ENCODE data around the gene SLC1A3. TPM values are rescaled to one million over a fixed set of nuclear protein-coding genes. Genes with fewer than 3 reads are reported as not detected.
A peak's percentile ranks its signal among the peaks of the same experiment; 100 is the strongest.

Gene SLC1A3
- total RNA-seq, 1 donor from 2014 or later = 43.5 TPM

DNA sequence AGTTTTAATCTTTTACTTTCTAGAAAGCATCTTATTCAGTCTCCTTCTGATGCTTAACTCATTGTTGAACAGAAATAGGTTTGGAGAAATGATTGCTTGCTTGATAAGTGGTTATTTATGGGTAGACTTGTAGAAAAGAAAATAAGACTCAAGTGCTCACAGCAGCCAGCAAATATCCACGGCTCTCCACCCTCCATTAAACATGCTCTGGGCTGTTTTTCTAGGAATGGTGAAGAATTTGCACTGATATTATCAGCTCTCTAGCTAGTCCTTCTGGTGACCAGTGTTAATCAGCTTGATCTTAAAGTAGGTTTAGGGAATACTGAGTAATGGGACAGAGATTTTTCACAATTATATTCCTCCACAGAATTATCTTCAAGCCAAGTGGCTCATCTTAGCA, 60.6 kb downstream of the SLC1A3 start:
- Histone ChIP-seq H3K36me3 (no peaks in the 10 kb centered on the region), H3K4me3 (no peak overlapping the region), H3K4me1 (no peaks in the 10 kb centered on the region), H3K27ac (no peak overlapping the region), H3K27me3 (no peaks in the 10 kb centered on the region), H3K9me3 (no peaks in the 10 kb centered on the region)
- ATAC-seq (no peak), DNase-seq (no peak)
- intact Hi-C loops (cut with DNase I) = no loop called here
- TF ChIP-seq CTCF (IDR thresholded peaks at IDR 0.05) = no peak

- DNase-seq (no peak), ATAC-seq (peak; percentile 39)
- no peak for TF ChIP-seq CTCF (IDR thresholded peaks at IDR 0.05)
- Histone ChIP-seq H3K27me3 (no peaks in the 10 kb centered on the region), H3K4me1 (no peaks in the 10 kb centered on the region), H3K9me3 (no peaks in the 10 kb centered on the region), H3K27ac (no peak overlapping the region), H3K4me3 (no peak overlapping the region), H3K36me3 (no peaks in the 10 kb centered on the region)
- intact Hi-C loops (cut with DNase I) = no loop called here
These were observed 61.4 kb downstream of the SLC1A3 start for GRCh38 chr5:36667824-36668223.

DNA sequence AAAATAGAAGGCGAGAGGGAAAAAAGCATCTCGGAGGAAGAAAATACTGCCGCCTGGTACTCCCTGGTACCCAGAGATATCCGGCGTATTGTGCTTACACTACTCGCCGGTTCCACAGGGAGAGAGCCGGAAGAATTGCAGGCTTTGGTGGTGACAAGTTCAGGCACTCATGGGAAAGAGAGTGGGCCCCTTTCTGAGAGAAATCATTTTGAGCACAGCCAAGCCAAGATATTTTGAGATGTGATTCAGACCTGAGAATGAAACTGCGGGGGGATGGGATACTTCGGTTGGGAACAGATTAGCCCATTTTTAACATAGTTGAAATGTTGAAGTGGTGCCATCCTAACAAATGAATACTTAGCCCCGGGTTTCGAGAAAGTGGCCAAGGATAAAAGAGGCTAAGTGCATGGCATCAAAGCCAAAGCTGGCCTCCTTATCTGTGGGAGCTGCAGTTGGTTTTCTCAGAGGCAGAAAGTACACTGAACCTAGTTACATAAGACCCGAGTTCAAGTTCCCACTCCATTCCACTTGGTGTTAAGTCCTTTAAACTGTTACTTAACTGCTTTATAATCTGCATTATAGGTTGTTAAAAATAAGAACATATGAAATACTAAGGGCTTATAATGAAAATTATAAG, 62.7 kb downstream of the SLC1A3 start:
- intact Hi-C loops (cut with DNase I) = no loop called here

DNA sequence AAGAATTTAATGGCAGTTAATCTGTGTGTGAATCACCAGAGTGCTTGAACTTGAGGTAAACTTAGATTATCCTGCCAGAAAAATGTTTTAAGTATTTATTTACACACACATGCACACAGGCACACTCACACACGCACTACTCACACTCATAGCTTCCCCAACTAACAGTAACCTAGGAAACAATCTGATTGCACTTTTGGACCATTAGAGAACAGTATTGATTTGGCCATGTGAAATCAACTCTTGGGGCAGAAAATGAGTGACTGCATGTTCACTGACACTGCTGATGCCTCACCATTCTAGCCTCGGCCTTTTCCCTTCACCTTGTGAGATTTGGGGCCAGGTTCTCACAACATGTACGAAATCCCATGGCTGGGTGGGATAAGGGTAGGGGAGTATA, 64.1 kb downstream of the SLC1A3 start:
- no peak for DNase-seq
- Histone ChIP-seq H3K4me1 (no peaks in the 10 kb centered on the region), H3K9me3 (no peaks in the 10 kb centered on the region), H3K27me3 (no peaks in the 10 kb centered on the region), H3K27ac (no peak overlapping the region), H3K4me3 (no peak overlapping the region), H3K36me3 (no peaks in the 10 kb centered on the region)
- ATAC-seq = no peak
- TF ChIP-seq CTCF (IDR thresholded peaks at IDR 0.05) = no peak
- intact Hi-C loops (cut with DNase I) = no loop called here

More for the DNA sequence above, 62.7 kb downstream of the SLC1A3 start:
- H3K9me3 ChIP-seq = no peaks in the 10 kb centered on the region
- no peaks in the 10 kb centered on the region for H3K27me3 ChIP-seq
- H3K4me1 ChIP-seq = no peaks in the 10 kb centered on the region
- H3K27ac ChIP-seq = no peak overlapping the region
- H3K36me3 ChIP-seq = no peaks in the 10 kb centered on the region
- ATAC-seq (no peak), DNase-seq (no peak)
- no peak overlapping the region for H3K4me3 ChIP-seq
- TF ChIP-seq CTCF (IDR thresholded peaks at IDR 0.05) = no peak

- ATAC-seq (no peak), DNase-seq (no peak)
- no peaks in the 10 kb centered on the region for H3K36me3 ChIP-seq
- H3K27ac ChIP-seq = no peak overlapping the region
- intact Hi-C loops (cut with DNase I) = no loop called here
- no peak overlapping the region for H3K4me3 ChIP-seq
- H3K27me3 ChIP-seq = no peaks in the 10 kb centered on the region
- no peaks in the 10 kb centered on the region for H3K4me1 ChIP-seq
- TF ChIP-seq CTCF (IDR thresholded peaks at IDR 0.05) = no peak
- no peaks in the 10 kb centered on the region for H3K9me3 ChIP-seq
These were observed 68.9 kb downstream of the SLC1A3 start for GRCh38 chr5:36675282-36675681.

All from upper lobe of right lung (tissue), 1 donor.